H9 (cell line): ENCODE measurements around the gene PCDHGA10. TPM values are rescaled to one million over a fixed set of nuclear protein-coding genes. Genes with fewer than 3 reads are reported as not detected.

ENCODE experiments used
- DNase-seq: peaks from one replicate; pipeline ENCODE4 v3.0.0-alpha.2; 2017
- H2AFZ ChIP-seq: one replicate; pipeline ENCODE4 v1.6.1; 2013; ENCODE audit warnings: mild to moderate bottlenecking, low read length, control low read depth, moderate library complexity
- H2AK5ac ChIP-seq: 2 replicates; pipeline ENCODE4 v1.6.1; 2013; ENCODE audit warnings: low read length, control low read depth, mixed read lengths; ENCODE audit not compliant: insufficient read length
- H2BK120ac ChIP-seq: one replicate; pipeline ENCODE4 v1.6.1; 2013; ENCODE audit warnings: low read depth, mild to moderate bottlenecking, low read length, control low read depth, inconsistent platforms; ENCODE audit not compliant: poor library complexity, severe bottlenecking
- H2BK12ac ChIP-seq: 2 replicates; pipeline ENCODE4 v1.6.1; 2013; ENCODE audit warnings: low read length, control low read depth, mixed read lengths, low read depth; ENCODE audit not compliant: insufficient read length
- H2BK15ac ChIP-seq: 2 replicates; pipeline ENCODE4 v1.6.1; 2013; ENCODE audit warnings: low read depth, low read length, control low read depth
- H2BK20ac ChIP-seq: one replicate; pipeline ENCODE4 v1.6.1; 2013; ENCODE audit warnings: low read depth, mild to moderate bottlenecking, low read length, control low read depth, inconsistent platforms; ENCODE audit not compliant: poor library complexity, severe bottlenecking
- H2BK5ac ChIP-seq: 2 replicates; pipeline ENCODE4 v1.6.1; 2013; ENCODE audit warnings: low read length, control low read depth, mixed read lengths; ENCODE audit not compliant: insufficient read length
- H3K14ac ChIP-seq: 2 replicates; pipeline ENCODE4 v1.6.1; 2013; ENCODE audit warnings: low read length, control low read depth; ENCODE audit not compliant: insufficient read depth
- H3K18ac ChIP-seq: 2 replicates; pipeline ENCODE4 v1.6.1; 2013; ENCODE audit warnings: low read depth, mild to moderate bottlenecking, mixed read lengths, low read length, control low read depth; ENCODE audit not compliant: insufficient read length
- H3K23ac ChIP-seq: 2 replicates; pipeline ENCODE4 v1.6.1; 2013; ENCODE audit warnings: low read length, control low read depth, mixed read lengths, low read depth; ENCODE audit not compliant: insufficient read length
- H3K23me2 ChIP-seq: 2 replicates; pipeline ENCODE4 v1.6.1; 2013; ENCODE audit warnings: low read depth, mild to moderate bottlenecking, mixed read lengths, low read length, control low read depth; ENCODE audit not compliant: insufficient read length, poor library complexity, severe bottlenecking
- H3K27ac ChIP-seq: 2 replicates; pipeline ENCODE4 v1.5.1; 2013; ENCODE audit warnings: low read length, control low read depth, mixed read lengths, low read depth; ENCODE audit not compliant: insufficient read length
- H3K27me3 ChIP-seq: 2 replicates; pipeline ENCODE4 v1.6.1; 2013; ENCODE audit warnings: low read length, control low read depth, inconsistent platforms; ENCODE audit not compliant: insufficient read depth
- H3K4ac ChIP-seq: 2 replicates; pipeline ENCODE4 v1.6.1; 2013; ENCODE audit warnings: low read depth, mild to moderate bottlenecking, control low read depth, inconsistent platforms, low read length, moderate library complexity
- H3K4me1 ChIP-seq: 2 replicates; pipeline ENCODE4 v1.6.1; 2013; ENCODE audit warnings: low read length, control low read depth, inconsistent platforms; ENCODE audit not compliant: insufficient read depth
- H3K4me2 ChIP-seq: 2 replicates; pipeline ENCODE4 v1.6.1; 2013; ENCODE audit warnings: low read length, control low read depth, mixed read lengths; ENCODE audit not compliant: insufficient read length, insufficient read depth
- H3K56ac ChIP-seq: 2 replicates; pipeline ENCODE4 v1.6.1; 2013; ENCODE audit warnings: low read depth, mild to moderate bottlenecking, mixed read lengths, low read length, control low read depth; ENCODE audit not compliant: insufficient read length
- H3K79me1 ChIP-seq: 2 replicates; pipeline ENCODE4 v1.6.1; 2013; ENCODE audit warnings: low read depth, mild to moderate bottlenecking, moderate library complexity, low read length, control low read depth, inconsistent platforms; ENCODE audit not compliant: insufficient read depth, poor library complexity, severe bottlenecking
- H3K79me2 ChIP-seq: 2 replicates; pipeline ENCODE4 v1.6.1; 2013; ENCODE audit warnings: low read length, control low read depth, inconsistent platforms; ENCODE audit not compliant: insufficient read depth
- H3K9ac ChIP-seq: 2 replicates; pipeline ENCODE4 v1.6.1; 2013; ENCODE audit warnings: low read length, control low read depth, mixed read lengths; ENCODE audit not compliant: insufficient read length; ENCODE audit errors: extremely low read depth
- H3K9me3 ChIP-seq: one replicate; pipeline ENCODE4 v1.6.1; 2013; ENCODE audit warnings: low read depth, low read length, inconsistent platforms; ENCODE audit not compliant: control insufficient read depth
- H3T11ph ChIP-seq: one replicate; pipeline ENCODE4 v1.6.1; 2013; ENCODE audit warnings: mild to moderate bottlenecking, low read length, control low read depth, inconsistent platforms
- H4K20me1 ChIP-seq: one replicate; pipeline ENCODE4 v1.6.1; 2013; ENCODE audit not compliant: control insufficient read depth, insufficient read length, insufficient read depth
- H4K5ac ChIP-seq: 2 replicates; pipeline ENCODE4 v1.6.1; 2013; ENCODE audit warnings: low read depth, mild to moderate bottlenecking, mixed read lengths, low read length, control low read depth; ENCODE audit not compliant: insufficient read length
- H4K8ac ChIP-seq: replicated peaks from 2 replicates; pipeline ENCODE4 v1.6.1; 2013; ENCODE audit warnings: low read length, control low read depth, mixed read lengths, low read depth; ENCODE audit not compliant: insufficient read length
- H4K91ac ChIP-seq: 2 replicates; pipeline ENCODE4 v1.6.1; 2013; ENCODE audit warnings: low read depth, mild to moderate bottlenecking, moderate library complexity, mixed read lengths, low read length, control low read depth; ENCODE audit not compliant: insufficient read length
- H3K27ac Mint-ChIP-seq, 3 experiments: 2 replicates in 2 of 3; 3 replicates in 1 of 3; pipeline ENCODE4 v1.8.0; 2020 to 2021; ENCODE audit warnings: mixed read lengths in 3 of 3, mild to moderate bottlenecking in 1 of 3, moderate library complexity in 1 of 3
- H3K27me3 Mint-ChIP-seq: 2 replicates; pipeline ENCODE4 v1.8.0; 2021; ENCODE audit warnings: low read depth, mild to moderate bottlenecking, moderate library complexity, mixed read lengths
- H3K36me3 Mint-ChIP-seq, 3 experiments: 2 replicates in 2 of 3; 3 replicates in 1 of 3; pipeline ENCODE4 v1.8.0; 2020 to 2021; ENCODE audit warnings: low read depth in 3 of 3, mixed read lengths in 3 of 3; ENCODE audit not compliant: insufficient read depth in 1 of 3
- H3K4me1 Mint-ChIP-seq, 2 experiments: 2 replicates each; pipeline ENCODE4 v1.8.0; 2020; ENCODE audit warnings: mixed read lengths in 2 of 2
- H3K4me3 Mint-ChIP-seq, 2 experiments: 2 replicates in 1 of 2; 3 replicates in 1 of 2; pipeline ENCODE4 v1.8.0; 2020 to 2021; ENCODE audit warnings: mild to moderate bottlenecking in 2 of 2, mixed read lengths in 2 of 2, moderate library complexity in 1 of 2
- H3K9me3 Mint-ChIP-seq, 2 experiments: 2 replicates in 1 of 2; 3 replicates in 1 of 2; pipeline ENCODE4 v1.8.0; 2020; ENCODE audit warnings: mild to moderate bottlenecking in 2 of 2, mixed read lengths in 2 of 2, moderate library complexity in 1 of 2
- WGBS: extraction: QIAGEN DNeasy Blood & Tissue Kit; methylation state at CpG from one replicate; pipeline ENCODE4 v1.1.7; 2013; ENCODE audit warnings: missing lambda C conversion rate, low lambda C conversion rate, mixed read lengths; ENCODE audit not compliant: insufficient read length; ENCODE audit errors: extremely low coverage; 5-methylcytosine and 5-hydroxymethylcytosine counted together
- total RNA-seq: library from RNA; stranded (reverse); gene quantifications from 2 replicates; pipeline ENCODE4 v1.2.1, GENCODE V29; 2021
- TF ChIP-seq, protein P1 (sequence below): fragments of 200-600 bp; sonication (generic); conservative IDR thresholded peaks from 3 replicates; pipeline ENCODE4 v1.8.0; 2021; ENCODE audit warnings: antibody characterized with exemption, mild to moderate bottlenecking

Gene PCDHGA10
- total RNA-seq, 1 experiment from 2014 or later: 15.1 TPM

DNA sequence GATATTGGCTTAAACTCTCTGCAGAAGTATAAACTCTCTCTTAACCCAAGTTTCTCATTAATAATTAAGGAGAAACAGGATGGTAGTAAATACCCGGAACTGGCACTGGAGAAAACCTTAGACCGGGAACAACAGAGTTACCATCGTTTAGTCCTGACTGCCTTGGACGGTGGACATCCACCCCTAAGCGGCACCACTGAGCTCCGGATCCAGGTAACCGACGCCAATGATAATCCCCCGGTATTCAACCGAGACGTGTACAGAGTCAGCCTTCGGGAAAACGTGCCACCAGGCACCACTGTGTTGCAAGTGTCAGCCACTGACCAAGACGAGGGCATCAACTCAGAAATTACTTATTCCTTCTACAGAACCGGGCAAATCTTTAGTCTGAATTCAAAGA, 14.2 kb upstream of the PCDHGA10 start:
- no peaks in the 10 kb centered on the region; the same call in 1 of the 2 replicates for H3K27me3 Mint-ChIP-seq
- no peaks in the 10 kb centered on the region for H3K79me2 ChIP-seq
- H3K27ac Mint-ChIP-seq: no peak overlapping the region
- no peak overlapping the region for H3K9ac ChIP-seq
- H3K36me3 Mint-ChIP-seq: peaks cover 26 to 50% (median 48%) of the 10 kb centered on the region in 3 experiments
- H3K4me2 ChIP-seq: no peak overlapping the region
- no peak overlapping the region for H3K18ac ChIP-seq
- H3K27ac ChIP-seq: no peak overlapping the region
- H3K4me1 Mint-ChIP-seq: no peaks in the 10 kb centered on the region
- no peak overlapping the region for H3K4ac ChIP-seq
- no peak overlapping the region for H2BK120ac ChIP-seq
- WGBS: no CpG with 5 or more reads among the region's 15 CpGs
- peaks cover 52 to 72% of the 10 kb centered on the region in 2 experiments for H3K9me3 Mint-ChIP-seq
- H3T11ph ChIP-seq: no peak overlapping the region
- no peak overlapping the region for H4K91ac ChIP-seq
- no peaks in the 10 kb centered on the region for H3K79me1 ChIP-seq
- no peaks in the 10 kb centered on the region for H4K20me1 ChIP-seq
- H3K4me3 Mint-ChIP-seq: no peak overlapping the region
- no peak overlapping the region for H2BK12ac ChIP-seq
- no peak overlapping the region for H2AK5ac ChIP-seq
- no peak overlapping the region for H2AFZ ChIP-seq
- H3K9me3 ChIP-seq: peaks cover 37% of the 10 kb centered on the region
- H2BK15ac ChIP-seq: no peak overlapping the region
- H3K27me3 ChIP-seq: no peaks in the 10 kb centered on the region
- no peak overlapping the region for H2BK5ac ChIP-seq
- H3K4me1 ChIP-seq: no peaks in the 10 kb centered on the region
- H3K56ac ChIP-seq: no peak overlapping the region
- TF ChIP-seq, protein P1, sequence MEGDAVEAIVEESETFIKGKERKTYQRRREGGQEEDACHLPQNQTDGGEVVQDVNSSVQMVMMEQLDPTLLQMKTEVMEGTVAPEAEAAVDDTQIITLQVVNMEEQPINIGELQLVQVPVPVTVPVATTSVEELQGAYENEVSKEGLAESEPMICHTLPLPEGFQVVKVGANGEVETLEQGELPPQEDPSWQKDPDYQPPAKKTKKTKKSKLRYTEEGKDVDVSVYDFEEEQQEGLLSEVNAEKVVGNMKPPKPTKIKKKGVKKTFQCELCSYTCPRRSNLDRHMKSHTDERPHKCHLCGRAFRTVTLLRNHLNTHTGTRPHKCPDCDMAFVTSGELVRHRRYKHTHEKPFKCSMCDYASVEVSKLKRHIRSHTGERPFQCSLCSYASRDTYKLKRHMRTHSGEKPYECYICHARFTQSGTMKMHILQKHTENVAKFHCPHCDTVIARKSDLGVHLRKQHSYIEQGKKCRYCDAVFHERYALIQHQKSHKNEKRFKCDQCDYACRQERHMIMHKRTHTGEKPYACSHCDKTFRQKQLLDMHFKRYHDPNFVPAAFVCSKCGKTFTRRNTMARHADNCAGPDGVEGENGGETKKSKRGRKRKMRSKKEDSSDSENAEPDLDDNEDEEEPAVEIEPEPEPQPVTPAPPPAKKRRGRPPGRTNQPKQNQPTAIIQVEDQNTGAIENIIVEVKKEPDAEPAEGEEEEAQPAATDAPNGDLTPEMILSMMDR: no peak
- no peak for DNase-seq
- no peak overlapping the region for H4K5ac ChIP-seq
- no peak overlapping the region for H4K8ac ChIP-seq
- H3K23me2 ChIP-seq: no peaks in the 10 kb centered on the region
- no peak overlapping the region for H2BK20ac ChIP-seq
- no peak overlapping the region for H3K14ac ChIP-seq
- H3K23ac ChIP-seq: no peak overlapping the region
